GM12874 (cell line): Measurements from ENCODE around the gene CDC14B.

Experiments used
- TF ChIP-seq, protein P1 (sequence below): IDR thresholded peaks from 2 replicates; pipeline ENCODE4 v1.5.1; 2011; ENCODE audit warnings: low read depth, mild to moderate bottlenecking, control low read depth, low read length, moderate library complexity; ENCODE audit not compliant: insufficient read depth

CDC14B gene

DNA sequence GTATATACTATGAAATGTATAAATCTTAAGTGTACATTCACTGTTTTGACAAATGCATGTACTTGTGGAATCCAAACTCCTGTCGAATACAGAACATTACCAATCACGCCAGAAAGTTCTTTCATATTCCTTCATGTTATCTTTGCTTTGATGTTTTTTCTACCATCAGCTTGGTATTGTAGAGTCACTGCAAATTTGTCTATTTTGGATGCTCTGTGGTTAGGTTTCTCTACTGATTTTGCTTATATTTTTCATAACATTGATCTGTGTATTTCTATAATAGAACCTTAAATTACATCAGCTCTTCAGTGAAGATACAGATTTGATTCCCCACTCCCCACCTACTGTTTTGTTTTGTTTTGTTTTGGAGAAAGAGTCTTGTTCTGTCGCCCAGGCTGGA lies 138.9 kb downstream of the CDC14B start:
- TF ChIP-seq, protein P1, sequence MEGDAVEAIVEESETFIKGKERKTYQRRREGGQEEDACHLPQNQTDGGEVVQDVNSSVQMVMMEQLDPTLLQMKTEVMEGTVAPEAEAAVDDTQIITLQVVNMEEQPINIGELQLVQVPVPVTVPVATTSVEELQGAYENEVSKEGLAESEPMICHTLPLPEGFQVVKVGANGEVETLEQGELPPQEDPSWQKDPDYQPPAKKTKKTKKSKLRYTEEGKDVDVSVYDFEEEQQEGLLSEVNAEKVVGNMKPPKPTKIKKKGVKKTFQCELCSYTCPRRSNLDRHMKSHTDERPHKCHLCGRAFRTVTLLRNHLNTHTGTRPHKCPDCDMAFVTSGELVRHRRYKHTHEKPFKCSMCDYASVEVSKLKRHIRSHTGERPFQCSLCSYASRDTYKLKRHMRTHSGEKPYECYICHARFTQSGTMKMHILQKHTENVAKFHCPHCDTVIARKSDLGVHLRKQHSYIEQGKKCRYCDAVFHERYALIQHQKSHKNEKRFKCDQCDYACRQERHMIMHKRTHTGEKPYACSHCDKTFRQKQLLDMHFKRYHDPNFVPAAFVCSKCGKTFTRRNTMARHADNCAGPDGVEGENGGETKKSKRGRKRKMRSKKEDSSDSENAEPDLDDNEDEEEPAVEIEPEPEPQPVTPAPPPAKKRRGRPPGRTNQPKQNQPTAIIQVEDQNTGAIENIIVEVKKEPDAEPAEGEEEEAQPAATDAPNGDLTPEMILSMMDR: no peak

DNA sequence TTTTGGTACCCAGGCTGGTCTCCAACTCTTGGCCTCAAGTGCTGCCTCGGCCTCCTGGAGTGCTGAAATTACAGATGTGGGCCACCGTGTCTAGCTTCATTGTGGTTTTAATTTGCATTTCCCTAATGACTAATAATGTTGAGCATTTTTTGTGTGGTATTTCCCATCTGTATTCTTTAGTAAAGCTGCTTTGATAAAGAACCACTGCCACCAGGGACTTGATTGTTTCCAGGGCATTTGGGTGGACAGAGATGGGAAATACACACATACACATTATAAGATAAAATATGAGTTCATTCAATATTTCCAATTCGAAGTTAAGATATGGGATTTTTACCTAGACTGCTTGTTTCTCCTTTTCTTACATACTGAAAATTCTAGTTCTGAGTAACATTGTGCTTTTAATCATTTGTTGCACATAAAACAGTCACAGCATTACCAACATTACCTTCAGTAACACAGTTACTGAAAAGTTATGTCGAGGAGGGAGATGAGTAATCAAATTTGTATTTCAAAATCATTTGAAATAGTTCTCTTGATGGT lies 140.7 kb downstream of the CDC14B start:
- TF ChIP-seq, protein P1: no peak

DNA sequence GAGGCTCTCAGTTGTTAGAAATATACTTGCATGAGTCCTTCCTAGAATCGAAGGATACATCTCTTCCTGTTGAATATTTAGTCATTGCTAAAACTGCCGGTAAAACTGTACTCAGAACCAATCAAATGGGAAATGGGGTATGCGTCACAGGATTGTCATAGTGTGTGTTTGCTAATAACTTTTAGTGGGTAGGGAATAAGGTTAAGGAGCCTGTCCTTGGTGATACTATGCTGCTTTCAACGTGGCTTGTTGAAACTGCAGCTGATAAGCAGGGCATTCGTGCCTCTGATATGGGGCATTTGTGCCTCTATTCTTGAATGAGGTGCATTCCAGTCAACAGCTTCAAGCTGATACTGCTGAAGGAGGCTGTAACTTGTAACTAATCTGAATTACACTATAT lies 143.1 kb downstream of the CDC14B start:
- TF ChIP-seq, protein P1: no peak

GRCh38 chr9:96476013-96476412 lies 143.6 kb downstream of the CDC14B start:
- TF ChIP-seq, protein P1: no peak

DNA sequence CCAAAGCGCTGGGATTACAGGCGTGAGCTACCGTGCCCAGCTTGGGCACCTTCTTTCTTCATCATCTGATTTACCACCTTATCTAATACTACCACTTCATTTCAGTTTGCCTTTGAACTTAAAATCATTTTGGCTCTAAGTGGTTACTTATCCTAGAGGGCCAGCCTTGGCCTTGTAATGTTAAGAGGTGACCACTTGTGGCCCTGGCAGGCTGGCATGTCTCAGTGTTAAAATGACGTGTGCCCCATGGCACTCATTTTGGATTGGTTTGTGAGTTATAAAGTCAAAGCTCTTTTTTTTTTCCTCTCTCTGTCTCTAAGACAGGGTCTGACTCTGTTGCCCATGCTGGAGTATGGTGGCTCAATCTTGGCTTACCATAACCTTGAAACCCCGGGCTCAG lies 151.9 kb downstream of the CDC14B start:
- TF ChIP-seq, protein P1: no peak

GRCh38 chr9:96464426-96464825 lies 155.2 kb downstream of the CDC14B start:
- TF ChIP-seq, protein P1: no peak

DNA sequence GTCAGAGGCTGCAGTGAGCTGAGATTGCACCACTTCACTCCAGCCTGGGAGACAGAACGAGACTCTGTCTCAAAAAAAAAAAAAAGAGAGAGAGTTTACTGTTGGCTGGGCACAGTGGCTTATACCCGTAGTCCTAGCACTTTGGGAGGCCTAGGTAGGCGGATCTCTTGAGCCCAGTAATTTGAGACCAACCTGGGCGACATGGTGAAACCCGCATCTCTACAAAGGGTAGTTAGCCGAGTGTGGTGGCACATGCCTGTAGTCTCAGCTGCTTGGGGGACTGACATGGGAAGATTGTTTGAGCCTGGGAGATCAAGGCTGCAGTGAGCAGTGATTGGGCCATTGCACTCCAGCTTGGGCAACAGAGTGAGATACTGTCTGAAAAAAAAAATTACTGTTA lies 157.1 kb downstream of the CDC14B start:
- TF ChIP-seq, protein P1: no peak

DNA sequence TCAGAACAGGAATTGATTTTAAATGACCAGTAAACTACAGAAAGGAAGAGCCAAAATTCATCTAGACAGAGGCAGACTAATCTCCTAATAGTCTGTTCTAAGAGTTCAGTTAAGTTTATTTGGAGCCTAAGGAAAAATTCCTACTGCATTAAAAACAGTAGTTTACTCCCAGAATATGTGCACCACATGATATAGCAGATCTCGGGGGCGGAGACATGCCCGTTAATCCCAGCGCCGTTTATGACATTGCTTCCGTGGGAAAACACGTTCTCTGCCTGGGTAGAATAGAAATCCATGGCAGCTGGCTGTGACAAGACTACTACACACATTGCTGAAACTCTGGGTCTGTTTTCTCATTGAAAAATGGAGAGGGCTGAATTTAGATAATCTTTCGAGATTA lies 158.3 kb downstream of the CDC14B start:
- TF ChIP-seq, protein P1: no peak
